COLO829 (cell line): ENCODE results near the gene NMT1.

Source experiments
- DNase-seq: peaks from one replicate; pipeline ENCODE4 v3.0.0; 2012; ENCODE audit warnings: low spot score

Gene NMT1

GRCh38 chr17:45150911-45151809 is 90.0 kb downstream of the NMT1 start:
- DNase-seq, result no peak

DNA sequence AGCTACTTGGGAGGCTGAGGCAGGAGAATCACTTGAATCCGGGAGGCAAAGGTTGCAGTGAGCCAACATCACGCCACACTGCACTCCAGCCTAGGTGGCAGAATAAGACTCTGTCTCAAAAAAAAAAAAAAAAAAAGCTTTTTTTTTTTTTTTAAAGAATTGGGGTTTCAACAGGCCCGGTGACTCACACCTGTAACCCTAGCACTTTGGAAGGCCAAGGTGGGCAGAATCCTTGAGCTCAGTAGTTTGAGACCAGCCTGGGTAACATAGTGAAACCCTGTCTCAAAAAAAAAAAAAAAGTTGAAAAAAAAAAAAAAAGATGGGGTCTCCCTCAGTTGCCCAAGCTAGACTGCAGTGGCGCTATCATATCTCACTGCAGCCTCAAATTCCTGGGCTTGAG is 93.9 kb downstream of the NMT1 start:
- DNase-seq, result no peak

GRCh38 chr17:45155483-45155882 is 94.4 kb downstream of the NMT1 start:
- no peak for DNase-seq

DNA sequence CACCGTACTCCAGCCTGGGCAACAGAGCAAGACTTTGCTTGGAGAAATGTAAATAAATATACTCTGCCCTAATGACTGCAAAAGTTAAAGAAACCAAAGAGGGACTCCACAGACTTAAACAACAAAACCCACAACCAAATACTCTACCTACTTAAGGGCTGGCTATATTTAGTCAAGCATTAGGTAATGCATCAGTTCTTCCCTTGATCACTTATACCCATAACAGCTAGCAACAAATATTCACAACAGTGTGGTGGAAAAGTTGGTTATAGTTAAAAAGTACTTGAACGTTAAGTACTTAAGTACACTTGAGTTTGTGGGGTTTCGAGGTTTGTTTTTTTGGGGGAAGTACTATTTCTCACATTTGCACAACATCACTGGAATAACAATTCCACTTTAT is 95.1 kb downstream of the NMT1 start:
- no peak for DNase-seq
